Activated naive CD4-positive, alpha-beta T cell treated with anti-CD3 and anti-CD28 coated beads, Interleukin-2, amount 10 ng/mL, durations not matched to agents 7 days and 5 days (primary cell): Measurements from ENCODE around the gene GAL3ST3.

Experiments
- CTCF ChIA-PET: fragments of 350-600 bp; sonication (Branson Sonifier 250); formaldehyde crosslinking; loops from one replicate; lab custom pipeline; 2021; ENCODE audit warnings: antibody characterized with exemption; lab: Charles Lee
- DNase-seq: peaks from one replicate; pipeline ENCODE4 v3.0.0-alpha.2; 2020
- H3K27ac Mint-ChIP-seq: one replicate; pipeline ENCODE4 v1.8.0; 2021; ENCODE audit warnings: mild to moderate bottlenecking, moderate library complexity, mixed read lengths
- H3K27me3 Mint-ChIP-seq: one replicate; pipeline ENCODE4 v1.8.0; 2021; ENCODE audit warnings: mild to moderate bottlenecking, mixed read lengths
- H3K36me3 Mint-ChIP-seq: one replicate; pipeline ENCODE4 v1.8.0; 2021; ENCODE audit warnings: mixed read lengths
- H3K4me1 Mint-ChIP-seq: one replicate; pipeline ENCODE4 v1.8.0; 2021; ENCODE audit warnings: mixed read lengths
- H3K4me3 Mint-ChIP-seq: one replicate; pipeline ENCODE4 v1.8.0; 2021; ENCODE audit warnings: mild to moderate bottlenecking, moderate library complexity, mixed read lengths
- H3K9me3 Mint-ChIP-seq: one replicate; pipeline ENCODE4 v1.8.0; 2021; ENCODE audit warnings: mixed read lengths

Gene GAL3ST3

DNA sequence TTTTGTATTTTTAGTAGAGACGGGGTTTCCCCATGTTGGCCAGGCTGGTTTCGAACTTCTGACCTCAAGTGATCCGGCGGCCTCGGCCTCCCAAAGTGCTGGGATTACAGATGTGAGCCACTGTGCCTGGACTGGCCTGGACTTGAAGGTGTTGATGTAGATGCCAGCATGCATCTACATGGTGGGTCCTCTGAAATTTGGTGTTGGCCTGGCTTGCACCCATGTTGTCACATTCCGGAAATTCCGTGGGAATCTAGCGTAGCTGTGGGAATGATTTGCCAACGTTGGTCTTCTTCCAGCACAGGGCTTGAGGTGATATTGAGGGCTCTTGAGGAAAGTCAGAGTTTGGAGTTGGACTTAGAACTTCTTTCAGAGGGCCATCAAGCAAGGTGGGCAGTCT lies 27.6 kb upstream of the GAL3ST3 start:
- H3K4me1 Mint-ChIP-seq = peaks cover 71% of the 10 kb centered on the region
- CTCF ChIA-PET = interaction anchor here (0.6 to 2.0 kb wide), 4 partner anchors 9 to 57 kb away, joined by 3 to 5 read pairs (median 3); no protein-coding TSS in a partner anchor
- H3K27me3 Mint-ChIP-seq = no peaks in the 10 kb centered on the region
- no peak for DNase-seq
- H3K9me3 Mint-ChIP-seq = no peaks in the 10 kb centered on the region
- H3K27ac Mint-ChIP-seq = no peak overlapping the region
- H3K4me3 Mint-ChIP-seq = no peak overlapping the region
- peaks cover 68% of the 10 kb centered on the region for H3K36me3 Mint-ChIP-seq

DNA sequence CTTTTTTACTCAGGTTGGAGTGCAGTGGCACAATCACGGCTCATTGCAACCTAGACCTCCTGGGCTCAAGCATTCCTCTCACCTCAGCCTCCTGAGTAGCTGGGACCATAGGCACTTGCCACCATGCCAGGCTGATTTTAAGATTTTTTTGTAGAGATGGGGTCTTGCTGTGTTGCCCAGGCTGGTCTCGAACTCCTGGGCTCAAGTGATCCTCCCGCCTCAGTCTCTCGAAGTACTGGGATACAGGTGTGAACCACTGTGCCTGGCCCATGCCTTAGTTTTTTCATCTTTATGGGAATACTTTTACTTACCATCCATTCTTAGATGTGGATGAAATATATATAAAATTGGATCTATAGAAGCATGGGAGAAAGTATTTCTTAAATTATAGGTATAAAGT lies 26.3 kb upstream of the GAL3ST3 start:
- peaks cover 70% of the 10 kb centered on the region for H3K36me3 Mint-ChIP-seq
- no peaks in the 10 kb centered on the region for H3K27me3 Mint-ChIP-seq
- no peak overlapping the region for H3K4me3 Mint-ChIP-seq
- no peak for DNase-seq
- CTCF ChIA-PET = interaction anchor here (2.0 kb wide), 1 partner anchor 58 kb away, joined by 5 read pairs; no protein-coding TSS in a partner anchor
- H3K9me3 Mint-ChIP-seq = no peaks in the 10 kb centered on the region
- peaks cover 64% of the 10 kb centered on the region for H3K4me1 Mint-ChIP-seq
- H3K27ac Mint-ChIP-seq = no peak overlapping the region

DNA sequence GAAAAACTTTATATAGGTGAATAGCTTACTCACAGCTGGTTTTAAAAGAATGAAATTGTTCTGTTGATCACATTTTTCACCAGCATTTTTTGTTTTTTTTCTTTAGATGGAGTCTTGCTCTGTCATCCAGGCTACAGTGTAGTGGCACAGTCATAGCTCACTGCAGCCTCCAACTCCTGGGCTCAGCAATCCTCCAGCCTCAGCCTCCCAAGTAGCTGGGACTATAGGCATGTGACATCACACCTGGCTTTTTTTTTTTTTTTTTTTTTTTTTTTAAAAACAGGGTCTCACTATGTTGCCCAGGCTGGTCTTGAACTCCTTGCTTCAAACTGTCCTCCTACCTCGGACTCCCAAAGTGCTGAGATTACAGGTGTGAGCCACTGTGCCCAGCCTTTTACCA lies 24.7 kb upstream of the GAL3ST3 start:
- Mint-ChIP-seq H3K4me1 (peaks cover 58% of the 10 kb centered on the region), H3K4me3 (no peak overlapping the region), H3K9me3 (no peaks in the 10 kb centered on the region), H3K27ac (peak overlapping the region; percentile 42), H3K36me3 (peaks cover 60% of the 10 kb centered on the region), H3K27me3 (no peaks in the 10 kb centered on the region)
- DNase-seq = no peak
- CTCF ChIA-PET = interaction anchor here (8.9 kb wide), 1 partner anchor 61 kb away, joined by 89 read pairs; no protein-coding TSS in a partner anchor

DNA sequence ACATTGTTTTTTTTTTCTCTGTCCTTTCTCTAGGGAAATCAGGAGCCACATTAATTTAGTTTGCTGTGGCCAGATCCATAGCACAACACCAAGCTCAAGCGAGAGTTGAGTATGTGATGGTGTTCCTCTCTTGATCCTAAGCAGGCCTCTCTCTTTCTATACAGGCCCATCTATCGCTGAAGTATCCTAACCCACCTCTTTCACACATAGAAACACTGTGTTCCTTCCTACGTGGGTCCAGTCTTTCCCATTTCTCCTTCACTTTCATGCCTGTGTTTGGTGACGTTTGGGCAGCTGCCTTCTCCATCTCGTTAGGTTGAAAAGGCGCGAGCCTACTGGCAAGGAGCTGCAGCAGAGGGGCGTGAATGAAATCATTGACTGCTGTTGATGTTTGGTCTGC lies 23.6 kb upstream of the GAL3ST3 start:
- no peaks in the 10 kb centered on the region for H3K27me3 Mint-ChIP-seq
- peaks cover 58% of the 10 kb centered on the region for H3K4me1 Mint-ChIP-seq
- CTCF ChIA-PET = interaction anchor here (8.9 kb wide), 1 partner anchor 62 kb away, joined by 89 read pairs; no protein-coding TSS in a partner anchor
- H3K9me3 Mint-ChIP-seq = no peaks in the 10 kb centered on the region
- H3K27ac Mint-ChIP-seq = peak overlapping the region; percentile 95
- DNase-seq = no peak
- H3K36me3 Mint-ChIP-seq = peaks cover 62% of the 10 kb centered on the region
- peak overlapping the region; percentile 98 for H3K4me3 Mint-ChIP-seq

DNA sequence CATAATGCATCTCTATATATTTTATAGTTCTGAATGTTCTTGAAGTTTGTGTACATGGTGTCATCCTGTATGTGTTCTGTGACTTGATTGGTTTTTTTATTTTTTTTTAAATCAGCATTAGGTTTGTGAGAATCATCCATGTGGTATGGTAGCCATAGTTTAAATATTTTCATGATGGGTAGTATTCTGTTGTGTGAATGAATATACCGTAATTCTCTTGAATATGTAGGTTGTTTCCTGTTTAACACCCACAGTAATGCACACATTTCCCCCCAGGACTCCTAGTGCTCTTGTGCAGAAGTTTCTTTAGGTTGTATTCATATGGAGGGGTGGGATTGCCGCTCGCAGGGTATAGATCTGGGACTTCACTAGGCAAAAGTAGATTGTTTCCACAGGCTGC lies 23.1 kb upstream of the GAL3ST3 start:
- H3K9me3 Mint-ChIP-seq = no peaks in the 10 kb centered on the region
- CTCF ChIA-PET = interaction anchor here (1.3 to 8.9 kb wide), 6 partner anchors 27 to 150 kb away, joined by 4 to 89 read pairs (median 4); no protein-coding TSS in a partner anchor
- no peak for DNase-seq
- no peaks in the 10 kb centered on the region for H3K27me3 Mint-ChIP-seq
- H3K36me3 Mint-ChIP-seq = peaks cover 64% of the 10 kb centered on the region
- H3K4me1 Mint-ChIP-seq = peaks cover 58% of the 10 kb centered on the region
- peak overlapping the region; percentile 98 for H3K4me3 Mint-ChIP-seq
- peak overlapping the region; percentile 95 for H3K27ac Mint-ChIP-seq

DNA sequence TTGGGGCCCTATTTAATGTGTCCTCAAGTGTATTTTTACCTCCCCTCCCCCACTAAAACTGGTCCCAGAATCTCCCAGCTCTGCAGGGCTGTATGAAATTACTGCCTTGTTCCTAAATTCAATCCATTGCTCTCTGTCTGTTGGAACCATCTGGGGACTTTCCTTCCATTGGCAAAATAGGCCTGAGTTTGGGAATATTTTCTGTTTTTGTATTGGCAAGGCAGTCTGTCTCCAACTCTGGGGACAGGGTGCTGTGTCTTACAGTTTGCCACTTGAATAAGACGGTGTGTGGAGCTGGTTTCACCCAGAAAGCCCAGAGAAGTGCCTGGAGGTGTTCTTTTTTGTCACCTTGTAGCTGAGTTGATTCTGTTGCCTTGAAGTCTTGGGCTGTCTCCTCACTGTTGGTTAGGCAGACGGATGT lies 22.4 kb upstream of the GAL3ST3 start:
- peaks cover 68% of the 10 kb centered on the region for H3K36me3 Mint-ChIP-seq
- peak overlapping the region; percentile 98 for H3K4me3 Mint-ChIP-seq
- CTCF ChIA-PET = interaction anchor here (0.5 to 8.9 kb wide), 9 partner anchors 8 to 150 kb away, joined by 4 to 89 read pairs (median 5); no protein-coding TSS in a partner anchor
- H3K27me3 Mint-ChIP-seq = no peaks in the 10 kb centered on the region
- peak overlapping the region; percentile 95 for H3K27ac Mint-ChIP-seq
- peaks cover 65% of the 10 kb centered on the region for H3K4me1 Mint-ChIP-seq
- peak; percentile 41 for DNase-seq
- H3K9me3 Mint-ChIP-seq = no peaks in the 10 kb centered on the region

DNA sequence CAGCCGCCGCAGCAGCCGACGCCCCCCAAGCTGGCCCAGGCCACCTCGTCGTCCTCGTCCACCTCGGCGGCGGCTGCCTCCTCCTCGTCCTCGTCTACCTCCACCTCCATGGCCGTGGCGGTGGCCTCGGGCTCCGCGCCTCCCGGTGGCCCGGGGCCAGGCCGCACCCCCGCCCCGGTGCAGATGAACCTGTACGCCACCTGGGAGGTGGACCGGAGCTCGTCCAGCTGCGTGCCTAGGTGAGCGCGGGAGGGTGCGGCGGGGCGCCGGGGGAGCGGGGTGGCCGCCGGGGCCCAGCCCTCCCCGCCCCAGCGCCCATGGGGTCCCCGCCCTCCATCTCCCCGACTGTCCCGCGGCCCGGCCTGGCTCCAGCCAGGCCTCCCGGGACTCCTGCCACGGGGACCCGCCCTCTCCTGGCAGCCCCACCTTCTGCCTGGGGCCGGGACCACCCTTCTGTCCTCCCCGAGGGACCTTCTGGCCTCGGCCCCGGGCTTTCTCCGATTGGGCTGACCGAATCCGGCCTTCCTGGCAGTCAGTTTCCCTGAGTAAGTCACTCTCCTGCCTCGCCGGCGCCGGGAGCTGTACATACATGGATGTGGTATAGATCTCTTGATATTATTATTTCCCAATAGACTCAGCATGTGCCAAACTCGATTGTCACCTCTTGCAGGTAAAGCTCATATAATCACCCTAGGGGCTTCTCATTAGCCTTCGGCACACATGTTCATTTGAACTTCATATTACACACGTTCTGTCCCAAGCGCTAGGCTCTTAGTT lies 21.8 kb upstream of the GAL3ST3 start:
- H3K27me3 Mint-ChIP-seq = no peaks in the 10 kb centered on the region
- peaks cover 67% of the 10 kb centered on the region for H3K36me3 Mint-ChIP-seq
- DNase-seq = peak; percentile 47
- peak overlapping the region; percentile 98 for H3K4me3 Mint-ChIP-seq
- CTCF ChIA-PET = interaction anchor here (0.6 to 8.9 kb wide), 8 partner anchors 9 to 151 kb away, joined by 4 to 89 read pairs (median 4); no protein-coding TSS in a partner anchor
- H3K27ac Mint-ChIP-seq = peak overlapping the region; percentile 95
- H3K9me3 Mint-ChIP-seq = no peaks in the 10 kb centered on the region
- peaks cover 67% of the 10 kb centered on the region for H3K4me1 Mint-ChIP-seq

DNA sequence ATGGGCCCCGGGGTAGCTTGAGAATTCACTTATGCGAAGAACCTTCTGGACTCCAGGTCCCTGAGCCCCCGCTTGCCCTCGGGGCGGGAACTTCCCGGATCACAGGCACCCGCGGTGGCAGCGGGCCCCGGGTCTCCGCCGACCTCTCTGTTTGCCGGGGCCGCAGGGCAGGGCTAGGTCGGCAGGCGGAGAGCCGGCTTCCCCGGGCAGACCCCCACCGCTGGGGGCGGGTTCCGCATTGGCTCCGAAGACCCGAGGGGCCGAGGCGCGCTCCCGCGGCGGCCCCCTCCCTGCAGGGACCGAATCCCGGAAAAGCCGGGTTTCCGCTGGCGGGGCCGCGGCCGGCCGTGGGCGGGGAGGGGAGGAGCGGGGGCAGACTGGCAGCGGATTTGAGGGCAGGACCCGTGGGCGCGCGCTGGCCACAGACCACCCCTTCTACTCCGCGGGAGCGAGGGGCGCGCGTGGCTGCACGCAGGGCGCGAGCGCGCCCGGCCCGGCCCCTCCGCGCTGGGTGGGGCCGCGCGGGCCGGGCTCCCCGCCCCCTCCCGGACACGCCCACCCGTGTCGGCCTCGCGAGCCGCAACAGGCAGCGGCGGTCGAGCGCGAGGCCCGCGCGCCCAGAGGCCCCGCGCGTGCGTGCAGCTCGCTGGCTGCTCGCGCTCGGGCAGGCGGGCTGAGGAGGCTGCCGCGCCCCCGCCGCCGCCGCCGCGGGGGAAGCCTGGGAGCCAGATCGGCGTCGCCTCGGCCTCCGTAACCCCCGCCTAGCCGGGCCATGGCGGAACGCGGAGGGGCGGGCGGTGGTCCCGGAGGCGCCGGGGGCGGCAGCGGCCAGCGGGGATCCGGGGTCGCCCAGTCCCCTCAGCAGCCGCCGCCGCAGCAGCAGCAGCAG lies 21.0 kb upstream of the GAL3ST3 start, which contains the start of gene PACS1:
PACS1 (plus strand) TSS at position 558 of the 889 bp plus-strand sequence; CDS start at position 773, 215 bp downstream.
- Mint-ChIP-seq H3K36me3 (peaks cover 65% of the 10 kb centered on the region), H3K27me3 (no peaks in the 10 kb centered on the region), H3K4me1 (peaks cover 70% of the 10 kb centered on the region)

DNA sequence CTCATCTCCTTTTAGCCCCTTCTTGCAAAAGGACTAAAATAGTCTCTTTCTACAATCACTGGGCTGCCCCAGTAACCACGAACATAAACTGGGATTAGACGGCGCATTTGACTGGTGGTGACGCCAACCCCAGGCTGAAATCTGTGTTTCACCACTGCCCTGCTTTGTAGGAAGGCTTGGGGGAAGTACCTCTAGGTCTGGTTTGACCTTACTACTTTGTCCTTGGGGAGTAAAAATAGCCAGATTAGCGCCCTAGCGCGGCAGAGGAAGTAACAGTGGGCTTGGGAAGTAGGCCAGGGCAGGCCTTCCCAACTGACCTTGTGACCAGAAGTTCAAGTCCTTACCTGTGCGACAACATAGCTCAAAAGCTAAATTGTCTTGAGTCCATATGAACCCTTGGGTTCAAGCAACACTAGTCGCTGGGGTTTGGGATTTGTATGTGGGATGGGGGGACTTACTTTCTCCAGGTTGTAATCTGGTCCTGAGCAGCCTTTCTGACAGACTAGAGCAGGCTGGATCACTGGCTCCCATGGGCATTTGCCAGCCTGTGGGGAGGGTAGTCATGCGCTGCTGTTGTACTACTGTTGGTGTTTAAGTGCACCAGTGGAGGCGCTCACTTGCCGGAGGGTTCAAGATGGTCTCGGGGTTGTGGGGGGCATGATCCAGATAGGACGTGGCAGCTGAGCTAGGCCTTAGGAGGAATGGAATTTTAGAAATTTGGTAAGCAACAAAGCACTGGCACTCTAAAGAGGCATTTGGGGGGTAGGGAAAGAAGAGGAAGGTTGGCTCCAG lies 20.2 kb upstream of the GAL3ST3 start:
- peak; percentile 57 for DNase-seq
- H3K36me3 Mint-ChIP-seq = peaks cover 66% of the 10 kb centered on the region
- peak overlapping the region; percentile 76 for H3K4me3 Mint-ChIP-seq
- H3K9me3 Mint-ChIP-seq = no peaks in the 10 kb centered on the region
- CTCF ChIA-PET = interaction anchor here (0.8 to 8.9 kb wide), 14 partner anchors 10 to 76 kb away, joined by 3 to 89 read pairs (median 8); partner anchors contain the start of gene SF3B2
- H3K4me1 Mint-ChIP-seq = peaks cover 65% of the 10 kb centered on the region
- peak overlapping the region; percentile 92 for H3K27ac Mint-ChIP-seq
- no peaks in the 10 kb centered on the region for H3K27me3 Mint-ChIP-seq

More for the DNA sequence above, 21.0 kb upstream of the GAL3ST3 start, which contains the start of gene PACS1:
- CTCF ChIA-PET = interaction anchor here (1.0 to 8.9 kb wide), 7 partner anchors 10 to 65 kb away, joined by 3 to 89 read pairs (median 13); partner anchors contain the start of gene SF3B2
- no peaks in the 10 kb centered on the region for H3K9me3 Mint-ChIP-seq
- peak within 1 kb of the TSS; percentile 95 for H3K27ac Mint-ChIP-seq
- peak; percentile 87 for DNase-seq
- H3K4me3 Mint-ChIP-seq = peak within 1 kb of the TSS; percentile 98

DNA sequence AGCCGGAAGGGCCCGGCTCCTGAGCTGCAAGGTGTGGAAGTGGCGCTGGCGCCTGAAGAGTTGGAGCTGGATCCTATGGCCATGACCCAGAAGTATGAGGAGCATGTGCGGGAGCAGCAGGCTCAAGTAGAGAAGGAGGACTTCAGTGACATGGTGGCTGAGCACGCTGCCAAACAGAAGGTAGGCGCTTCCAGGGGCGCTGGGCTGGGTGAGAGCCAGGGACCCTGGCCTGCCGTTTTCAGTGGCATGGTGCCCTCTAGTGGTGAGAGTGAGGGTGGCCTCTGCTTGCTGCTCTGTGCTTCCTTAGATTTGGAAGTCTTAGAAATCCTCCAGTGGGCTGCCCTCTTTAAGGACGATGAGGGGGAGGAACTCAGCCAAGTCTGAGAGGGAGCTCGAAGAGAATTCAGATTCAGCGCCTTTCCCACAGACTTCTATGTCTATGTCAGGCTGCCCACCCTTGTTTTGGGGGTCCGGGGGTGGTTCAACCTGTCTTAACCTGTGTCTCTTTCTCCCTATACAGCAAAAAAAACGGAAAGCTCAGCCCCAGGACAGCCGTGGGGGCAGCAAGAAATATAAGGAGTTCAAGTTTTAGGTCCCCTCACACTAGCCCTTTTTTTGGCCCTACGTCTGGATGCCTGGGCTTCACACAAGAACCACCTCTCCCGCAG lies 19.3 kb upstream of the GAL3ST3 start:
- Mint-ChIP-seq H3K4me1 (peaks cover 67% of the 10 kb centered on the region), H3K36me3 (peaks cover 71% of the 10 kb centered on the region), H3K27me3 (no peaks in the 10 kb centered on the region), H3K4me3 (no peak overlapping the region), H3K9me3 (no peaks in the 10 kb centered on the region), H3K27ac (peak overlapping the region; percentile 92)
- peak; percentile 84 for DNase-seq
- CTCF ChIA-PET = interaction anchor here (0.6 to 8.9 kb wide), 23 partner anchors 8 to 453 kb away, joined by 3 to 89 read pairs (median 4); partner anchors contain the start of gene SF3B2

DNA sequence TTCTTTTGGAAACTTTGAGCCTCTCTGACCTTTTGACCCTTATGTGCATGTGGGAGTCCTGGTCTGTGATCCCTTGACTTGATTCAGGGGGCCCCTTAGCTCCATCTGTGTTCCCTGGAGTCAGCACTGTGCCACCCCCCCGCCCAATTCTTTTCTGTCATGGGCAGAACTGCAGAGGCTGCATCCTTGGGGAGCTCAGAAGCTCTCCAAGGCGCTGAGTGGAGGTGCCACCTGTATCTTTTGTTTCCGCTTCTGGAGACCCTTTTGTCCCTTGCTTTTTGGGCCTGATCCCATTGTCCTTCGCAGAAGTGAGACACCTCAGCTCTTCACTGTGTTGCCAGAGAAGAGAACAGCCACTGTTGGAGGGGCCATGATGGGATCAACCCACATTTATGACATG lies 18.7 kb upstream of the GAL3ST3 start:
- no peaks in the 10 kb centered on the region for H3K9me3 Mint-ChIP-seq
- DNase-seq = peak; percentile 5
- peaks cover 61% of the 10 kb centered on the region for H3K4me1 Mint-ChIP-seq
- no peak overlapping the region for H3K4me3 Mint-ChIP-seq
- H3K27ac Mint-ChIP-seq = no peak overlapping the region
- CTCF ChIA-PET = interaction anchor here (0.6 to 8.9 kb wide), 19 partner anchors 8 to 453 kb away, joined by 3 to 89 read pairs (median 5); partner anchors contain the start of gene SF3B2
- H3K36me3 Mint-ChIP-seq = peaks cover 72% of the 10 kb centered on the region
- no peaks in the 10 kb centered on the region for H3K27me3 Mint-ChIP-seq

DNA sequence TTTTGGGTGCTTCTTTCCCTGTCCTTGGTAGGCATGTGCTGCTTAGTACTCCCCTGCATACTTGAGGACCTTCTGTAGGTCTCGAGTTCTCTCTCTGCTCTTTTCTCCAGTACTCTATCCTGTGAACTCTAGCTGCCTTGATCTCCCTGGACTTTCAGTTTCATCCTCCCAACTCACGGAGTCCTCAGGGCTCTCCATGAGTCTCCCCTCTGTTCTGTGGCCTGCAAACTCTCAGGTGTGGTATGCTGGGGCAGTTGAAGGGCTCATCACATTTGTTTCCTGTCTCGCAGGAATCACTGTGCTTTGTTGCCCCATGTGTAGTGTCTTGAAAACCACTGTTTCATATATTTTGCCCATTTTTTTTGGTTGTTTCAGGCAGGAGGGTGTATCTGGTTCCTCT lies 17.8 kb upstream of the GAL3ST3 start:
- Mint-ChIP-seq H3K27me3 (no peaks in the 10 kb centered on the region), H3K27ac (peak overlapping the region; percentile 35), H3K9me3 (no peaks in the 10 kb centered on the region), H3K4me3 (no peak overlapping the region), H3K36me3 (peaks cover 69% of the 10 kb centered on the region), H3K4me1 (peaks cover 52% of the 10 kb centered on the region)
- CTCF ChIA-PET = interaction anchor here (0.9 to 8.9 kb wide), 7 partner anchors 8 to 68 kb away, joined by 3 to 89 read pairs (median 9); partner anchors contain the start of gene SF3B2
- DNase-seq = peak; percentile 19
